ENCODE results near the gene SAMHD1. TPM values are rescaled to one million over a fixed set of nuclear protein-coding genes. Genes with fewer than 3 reads are reported as not detected.

Gene SAMHD1
- total and polyA plus RNA-seq, 2 of the 13 experiments (the other 11 are each of a cell fraction or from before 2014, with no cell fraction given) = 16.9 to 43.5 TPM

- BruUV-seq (replicated peaks) = TSS peak; percentile 29
- H2AFZ ChIP-seq (ENCODE audit: low read length) = no peak overlapping the region
- in situ Hi-C loops (cut with HindIII; ENCODE audit: extremely low pct_ligation_motif_present, low pct_unique_long_range_greater_than_20kb) = no loop called here
- H3K4me2 ChIP-seq (ENCODE audit: low read depth, low read length) = 0 out of 2 replicates have a peak overlapping the region, but pooled peaks have one; percentile 13
- DNase-seq (ENCODE audit: low spot score) = no peak
- ChIA-PET CTCF (ENCODE audit: low intra/inter-chr PET ratio, low total read pairs) (no interaction called here), POLR2A (interaction anchor here (1.4 kb wide), 1 partner anchor 86 kb away, joined by 3 read pairs; the partner anchor contains the start of gene DSN1)
- peak; percentile 42 for FAIRE-seq
- ATAC-seq = no peak
- no peaks in the 10 kb centered on the region for H3K9me3 ChIP-seq (ENCODE audit: low read length)
- no peak overlapping the region for H3K9ac ChIP-seq (ENCODE audit: insufficient read depth, low read depth, low read length)
- no peak overlapping the region for H3K27ac ChIP-seq (ENCODE audit: extremely low read length, insufficient read depth, low read length)
- WGBS (ENCODE audit: low lambda C conversion rate) = 67% methylated on average over 6 of the region's 6 CpGs
- H3K27me3 ChIP-seq (ENCODE audit: control insufficient read depth in 1 of 2, insufficient read depth in 2 of 2, low read length in 2 of 2) = peaks cover 1 to 4% of the 10 kb centered on the region in 2 experiments; a peak in 1 of 5 replicates
- no peaks in the 10 kb centered on the region; a peak in 2 of 5 replicates for H3K36me3 ChIP-seq (replicated peaks in 1 of 2; ENCODE audit: control insufficient read depth in 1 of 2, insufficient read depth in 2 of 2, low read length in 2 of 2)
- H3K79me2 ChIP-seq (ENCODE audit: insufficient read depth, low read length) = peaks cover 22% of the 10 kb centered on the region
- H3K4me1 ChIP-seq (ENCODE audit: insufficient read depth, low read length) = peaks cover 45% of the 10 kb centered on the region
- H4K20me1 ChIP-seq (ENCODE audit: insufficient read depth, low read length) = no peaks in the 10 kb centered on the region
- intact Hi-C loops (cut with micrococcal nuclease; ENCODE audit: unreplicated experiment) = no loop called here
- H3K4me3 ChIP-seq (replicated peaks in 1 of 3; ENCODE audit: insufficient read depth in 1 of 3, low read depth in 2 of 3, low read length in 3 of 3) = no peak overlapping the region
- TF ChIP-seq NFKB2 (CRISPR knock-in tag; IDR thresholded peaks at IDR 0.05; ENCODE audit: borderline replicate concordance) = 0 out of 2 replicates have a peak, but pooled peaks have one; percentile 25
- no peak for TF ChIP-seq ZNF598 (CRISPR knock-in tag; IDR thresholded peaks at IDR 0.05; ENCODE audit: borderline replicate concordance)
- 0 out of 2 replicates have a peak, but pooled peaks have one; percentile 18 for TF ChIP-seq PHF8 (CRISPR knock-in tag; IDR thresholded peaks at IDR 0.05)
- no peak for TF ChIP-seq EED (CRISPR knock-in tag; IDR thresholded peaks at IDR 0.05)
- TF ChIP-seq BRD4 (CRISPR knock-in tag; IDR thresholded peaks at IDR 0.05) = 0 out of 2 replicates have a peak, but pooled peaks have one; percentile 35
- no peak for TF ChIP-seq UBTF (CRISPR knock-in tag; IDR thresholded peaks at IDR 0.05)
- TF ChIP-seq ZSCAN9 (CRISPR knock-in tag; IDR thresholded peaks at IDR 0.05; ENCODE audit: borderline replicate concordance) = no peak
- TF ChIP-seq ZNF589 (CRISPR knock-in tag; conservative IDR thresholded peaks at IDR 0.05) = no peak
- no peak for TF ChIP-seq ZNF788 (CRISPR knock-in tag; IDR thresholded peaks at IDR 0.05; ENCODE audit: borderline replicate concordance)
- TF ChIP-seq ZNF547 (CRISPR knock-in tag; IDR thresholded peaks at IDR 0.05) = 0 out of 2 replicates have a peak, but pooled peaks have one; percentile 64
- 0 out of 2 replicates have a peak, but pooled peaks have one; percentile 18 for TF ChIP-seq FOXM1 (CRISPR knock-in tag; IDR thresholded peaks at IDR 0.05)
- TF ChIP-seq ZBTB33 (CRISPR knock-in tag; IDR thresholded peaks at IDR 0.05) = 0 out of 2 replicates have a peak, but pooled peaks have one; percentile 13
- TF ChIP-seq ZFP91 (CRISPR knock-in tag; IDR thresholded peaks at IDR 0.05; ENCODE audit: borderline replicate concordance) = 0 out of 2 replicates have a peak, but pooled peaks have one; percentile 34
- TF ChIP-seq ZNF574 (CRISPR knock-in tag; IDR thresholded peaks at IDR 0.05) = no peak
Observed at GRCh38 chr20:36859700-36860330, 91.7 kb downstream of the SAMHD1 start.
